Loucy (cell line): Measurements from ENCODE around the gene FYN.

Experiments
- H2AFZ ChIP-seq: fragments of 200-600 bp; sonication (generic); 2 replicates; pipeline ENCODE4 v1.6.0; 2016; ENCODE audit warnings: antibody characterized with exemption, mild to moderate bottlenecking, low read length, moderate library complexity
- H3F3A ChIP-seq: fragments of 200-600 bp; 2 replicates; pipeline ENCODE4 v1.6.0; 2016; ENCODE audit warnings: antibody characterized with exemption, low read depth, mild to moderate bottlenecking
- H3K27me3 ChIP-seq: fragments of 200-600 bp; sonication (generic); 2 replicates; pipeline ENCODE4 v1.6.1; 2014; ENCODE audit warnings: low read length, mild to moderate bottlenecking; ENCODE audit not compliant: insufficient read depth, poor library complexity, severe bottlenecking
- H3K36me3 ChIP-seq: fragments of 200-600 bp; sonication (generic); 2 replicates; pipeline ENCODE4 v1.6.1; 2016; ENCODE audit warnings: low read length; ENCODE audit not compliant: insufficient read depth
- H3K4me1 ChIP-seq: fragments of 200-600 bp; sonication (generic); 2 replicates; pipeline ENCODE4 v1.5.1; 2014; ENCODE audit warnings: low read length, mild to moderate bottlenecking; ENCODE audit not compliant: insufficient read depth, poor library complexity, severe bottlenecking
- H3K4me2 ChIP-seq: fragments of 200-600 bp; sonication (generic); 2 replicates; pipeline ENCODE4 v1.6.0; 2014; ENCODE audit warnings: antibody characterized with exemption, low read length, low read depth, mild to moderate bottlenecking; ENCODE audit not compliant: poor library complexity, severe bottlenecking
- H3K4me3 ChIP-seq: fragments of 200-600 bp; sonication (generic); 2 replicates; pipeline ENCODE4 v1.5.1; 2014; ENCODE audit warnings: low read length, mild to moderate bottlenecking, mixed read lengths; ENCODE audit not compliant: poor library complexity, severe bottlenecking
- H3K79me2 ChIP-seq: fragments of 200-600 bp; sonication (generic); 2 replicates; pipeline ENCODE4 v1.6.1; 2014; ENCODE audit warnings: low read length; ENCODE audit not compliant: insufficient read depth
- H3K9ac ChIP-seq: fragments of 200-600 bp; sonication (generic); 2 replicates; pipeline ENCODE4 v1.6.0; 2014; ENCODE audit warnings: mild to moderate bottlenecking, low read depth, low read length, moderate library complexity; ENCODE audit not compliant: poor library complexity, severe bottlenecking
- H3K9me2 ChIP-seq: fragments of 200-600 bp; sonication (generic); replicated peaks from 2 replicates; pipeline ENCODE4 v1.6.1; 2016; ENCODE audit warnings: low read depth, low read length, mixed read lengths
- H3K9me3 ChIP-seq: fragments of 200-600 bp; sonication (generic); 2 replicates; pipeline ENCODE4 v1.6.1; 2014; ENCODE audit warnings: mild to moderate bottlenecking, antibody characterized with exemption, low read length, low read depth; ENCODE audit not compliant: insufficient read depth
- H4K20me1 ChIP-seq: fragments of 200-600 bp; sonication (generic); 2 replicates; pipeline ENCODE4 v1.6.0; 2014; ENCODE audit warnings: antibody characterized with exemption, low read length, mild to moderate bottlenecking; ENCODE audit not compliant: insufficient read depth, poor library complexity, severe bottlenecking
- EZH2phosphoT487 ChIP-seq: fragments of 200-600 bp; IDR thresholded peaks from 2 replicates; pipeline ENCODE4 v1.6.1; 2018; ENCODE audit warnings: antibody characterized with exemption, mild to moderate bottlenecking, moderate library complexity, borderline replicate concordance
- TF ChIP-seq, protein P1 (sequence below): fragments of 200-600 bp; sonication (generic); conservative IDR thresholded peaks from 2 replicates; pipeline ENCODE4 v1.5.1; 2014; ENCODE audit warnings: mild to moderate bottlenecking, antibody characterized with exemption, low read length

The FYN gene

DNA sequence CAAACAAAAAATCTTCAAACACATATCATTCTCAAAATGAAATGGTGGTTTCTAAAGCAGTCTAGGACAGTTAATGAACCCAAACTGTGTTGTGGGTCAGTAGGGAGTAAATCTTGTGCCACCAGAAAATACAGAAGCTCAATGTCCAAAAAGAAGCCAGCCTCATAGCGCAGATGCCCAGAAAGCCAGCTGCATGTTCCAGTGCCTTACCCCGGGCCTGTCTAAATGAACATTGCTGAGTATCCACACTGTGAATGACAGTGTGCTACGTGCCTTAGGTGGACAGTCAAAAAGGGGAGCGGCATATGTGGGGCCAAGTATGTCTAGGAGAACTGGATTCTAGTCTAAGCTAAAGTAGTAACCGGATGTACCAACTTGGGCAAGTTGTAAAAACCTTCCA, 10.9 kb downstream of the FYN start:
- Histone ChIP-seq H4K20me1 (peaks cover 39% of the 10 kb centered on the region), H3K79me2 (peaks cover 100% of the 10 kb centered on the region), H3F3A (no peaks in the 10 kb centered on the region)

DNA sequence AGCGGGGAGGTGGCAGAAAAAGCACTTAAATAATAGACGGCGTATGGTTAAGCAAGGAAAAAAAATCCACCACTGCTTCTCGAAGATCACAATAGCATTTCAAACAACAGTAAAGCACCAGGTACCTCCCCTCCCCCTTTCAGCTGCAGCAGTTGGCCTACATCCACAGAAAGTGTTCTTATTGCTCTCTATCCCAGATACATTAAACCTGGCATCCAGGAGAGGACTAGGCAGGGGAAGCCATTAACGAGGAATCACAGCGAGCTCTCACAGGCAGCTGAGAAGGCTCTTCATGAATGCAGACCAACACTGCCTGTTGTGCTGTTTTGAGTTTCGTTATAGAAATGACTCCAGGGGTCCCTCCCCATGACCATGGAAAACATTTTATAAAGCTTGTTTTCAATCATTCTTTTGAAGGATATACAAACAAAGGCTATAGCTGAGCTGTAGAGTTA, 11.8 kb downstream of the FYN start:
- Histone ChIP-seq H3K36me3 (no peaks in the 10 kb centered on the region), H3K27me3 (no peaks in the 10 kb centered on the region), H4K20me1 (peaks cover 36% of the 10 kb centered on the region), H3K9ac (no peak overlapping the region), H3K4me2 (no peak overlapping the region), H3F3A (no peaks in the 10 kb centered on the region), H3K9me3 (no peaks in the 10 kb centered on the region), H2AFZ (no peak overlapping the region), H3K4me3 (no peak overlapping the region), H3K79me2 (peaks cover 100% of the 10 kb centered on the region), H3K9me2 (no peaks in the 10 kb centered on the region), H3K4me1 (peaks cover 41% of the 10 kb centered on the region)
- TF ChIP-seq, protein P1, sequence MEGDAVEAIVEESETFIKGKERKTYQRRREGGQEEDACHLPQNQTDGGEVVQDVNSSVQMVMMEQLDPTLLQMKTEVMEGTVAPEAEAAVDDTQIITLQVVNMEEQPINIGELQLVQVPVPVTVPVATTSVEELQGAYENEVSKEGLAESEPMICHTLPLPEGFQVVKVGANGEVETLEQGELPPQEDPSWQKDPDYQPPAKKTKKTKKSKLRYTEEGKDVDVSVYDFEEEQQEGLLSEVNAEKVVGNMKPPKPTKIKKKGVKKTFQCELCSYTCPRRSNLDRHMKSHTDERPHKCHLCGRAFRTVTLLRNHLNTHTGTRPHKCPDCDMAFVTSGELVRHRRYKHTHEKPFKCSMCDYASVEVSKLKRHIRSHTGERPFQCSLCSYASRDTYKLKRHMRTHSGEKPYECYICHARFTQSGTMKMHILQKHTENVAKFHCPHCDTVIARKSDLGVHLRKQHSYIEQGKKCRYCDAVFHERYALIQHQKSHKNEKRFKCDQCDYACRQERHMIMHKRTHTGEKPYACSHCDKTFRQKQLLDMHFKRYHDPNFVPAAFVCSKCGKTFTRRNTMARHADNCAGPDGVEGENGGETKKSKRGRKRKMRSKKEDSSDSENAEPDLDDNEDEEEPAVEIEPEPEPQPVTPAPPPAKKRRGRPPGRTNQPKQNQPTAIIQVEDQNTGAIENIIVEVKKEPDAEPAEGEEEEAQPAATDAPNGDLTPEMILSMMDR, result no peak
- TF ChIP-seq EZH2phosphoT487, result no peak

More for the DNA sequence above, 10.9 kb downstream of the FYN start:
- H3K4me3 ChIP-seq, result no peak overlapping the region
- no peak overlapping the region for H3K4me2 ChIP-seq
- H3K36me3 ChIP-seq, result no peaks in the 10 kb centered on the region
- H3K27me3 ChIP-seq, result no peaks in the 10 kb centered on the region
- no peak overlapping the region for H3K9ac ChIP-seq
- H3K9me2 ChIP-seq, result no peaks in the 10 kb centered on the region
- H2AFZ ChIP-seq, result no peak overlapping the region
- peaks cover 42% of the 10 kb centered on the region for H3K4me1 ChIP-seq
- TF ChIP-seq, protein P1, result no peak
- TF ChIP-seq EZH2phosphoT487, result no peak
- H3K9me3 ChIP-seq, result no peaks in the 10 kb centered on the region

DNA sequence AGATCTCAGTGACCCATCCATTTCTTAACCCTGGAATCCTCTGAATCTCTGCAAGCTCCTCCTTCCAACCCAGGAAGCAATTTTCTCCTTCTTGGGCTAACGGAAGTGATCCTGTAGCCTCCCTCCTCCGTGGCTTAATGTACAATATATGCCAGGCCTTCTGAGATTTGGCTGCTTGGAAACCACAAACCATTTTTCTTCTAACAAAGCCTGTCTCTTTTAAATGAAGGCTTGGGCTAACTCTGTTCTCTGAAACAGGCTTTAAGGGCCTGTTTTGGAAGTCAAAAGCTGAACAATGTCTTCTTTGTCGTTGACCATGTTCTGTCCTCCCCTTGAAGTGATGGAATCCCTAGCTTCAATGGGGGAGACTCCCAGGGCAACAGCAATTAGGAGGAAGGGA, 14.9 kb downstream of the FYN start:
- no peak overlapping the region for H3K9ac ChIP-seq
- H4K20me1 ChIP-seq, result peaks cover 36% of the 10 kb centered on the region
- H3K27me3 ChIP-seq, result no peaks in the 10 kb centered on the region
- no peak overlapping the region for H3K4me2 ChIP-seq
- H3K9me2 ChIP-seq, result no peaks in the 10 kb centered on the region
- no peak overlapping the region for H3K4me3 ChIP-seq
- H3K4me1 ChIP-seq, result peaks cover 36% of the 10 kb centered on the region
- H3K9me3 ChIP-seq, result no peaks in the 10 kb centered on the region
- no peaks in the 10 kb centered on the region for H3F3A ChIP-seq
- TF ChIP-seq, protein P1, result no peak
- TF ChIP-seq EZH2phosphoT487, result no peak
- peaks cover 98% of the 10 kb centered on the region for H3K79me2 ChIP-seq
- H2AFZ ChIP-seq, result no peak overlapping the region
- peaks cover 6% of the 10 kb centered on the region; the same call in 1 of the 2 replicates for H3K36me3 ChIP-seq
